ENCODE data around the gene SYPL2.
"Not testable (repeated sequence)": the region's sequence is repeated elsewhere in the genome, so short reads cannot be mapped to it uniquely, and the experiment has no call there.

SYPL2 gene

GRCh38 chr1:109443476-109443875, 22.9 kb upstream of the SYPL2 start:
- Histone ChIP-seq H3K27me3 (ENCODE audit: control insufficient read depth, insufficient read depth, low read length) (0 out of 2 replicates have a peak, but pooled peaks cover 5% of the 10 kb centered on the region), H3K27ac (ENCODE audit: low read depth, low read length) (no peak overlapping the region), H3K4me1 (ENCODE audit: control insufficient read depth, insufficient read depth, low read length) (no peaks in the 10 kb centered on the region), H3K4me3 (ENCODE audit: low read depth, low read length) (no peak overlapping the region), H3K9me3 (ENCODE audit: control insufficient read depth, insufficient read depth, low read length) (no peaks in the 10 kb centered on the region), H3K9ac (ENCODE audit: low read depth, low read length) (no peak overlapping the region), H3K36me3 (ENCODE audit: control insufficient read depth, insufficient read depth, low read length) (no peaks in the 10 kb centered on the region)

GRCh38 chr1:109444346-109444745, 22.0 kb upstream of the SYPL2 start:
- Histone ChIP-seq H3K9me3 (ENCODE audit: control insufficient read depth, insufficient read depth, low read length) (no peaks in the 10 kb centered on the region), H3K27ac (ENCODE audit: low read depth, low read length) (no peak overlapping the region), H3K4me1 (ENCODE audit: control insufficient read depth, insufficient read depth, low read length) (no peaks in the 10 kb centered on the region), H3K9ac (ENCODE audit: low read depth, low read length) (no peak overlapping the region), H3K36me3 (ENCODE audit: control insufficient read depth, insufficient read depth, low read length) (no peaks in the 10 kb centered on the region), H3K4me3 (ENCODE audit: low read depth, low read length) (no peak overlapping the region), H3K27me3 (ENCODE audit: control insufficient read depth, insufficient read depth, low read length) (0 out of 2 replicates have a peak, but pooled peaks cover 5% of the 10 kb centered on the region)

GRCh38 chr1:109445949-109446695, 20.2 kb upstream of the SYPL2 start:
- not testable (repeated sequence) for H3K27ac ChIP-seq (ENCODE audit: low read depth, low read length); H3K36me3 ChIP-seq (ENCODE audit: control insufficient read depth, insufficient read depth, low read length); H3K4me1 ChIP-seq (ENCODE audit: control insufficient read depth, insufficient read depth, low read length); H3K4me3 ChIP-seq (ENCODE audit: low read depth, low read length); H3K27me3 ChIP-seq (ENCODE audit: control insufficient read depth, insufficient read depth, low read length); H3K9me3 ChIP-seq (ENCODE audit: control insufficient read depth, insufficient read depth, low read length); H3K9ac ChIP-seq (ENCODE audit: low read depth, low read length)

GRCh38 chr1:109447524-109447923, 18.8 kb upstream of the SYPL2 start:
- H3K27me3 ChIP-seq (ENCODE audit: control insufficient read depth, insufficient read depth, low read length) = 0 out of 2 replicates have a peak, but pooled peaks cover 5% of the 10 kb centered on the region
- no peak overlapping the region for H3K9ac ChIP-seq (ENCODE audit: low read depth, low read length)
- no peaks in the 10 kb centered on the region for H3K36me3 ChIP-seq (ENCODE audit: control insufficient read depth, insufficient read depth, low read length)
- H3K4me3 ChIP-seq (ENCODE audit: low read depth, low read length) = no peak overlapping the region
- H3K27ac ChIP-seq (ENCODE audit: low read depth, low read length) = no peak overlapping the region
- no peaks in the 10 kb centered on the region for H3K9me3 ChIP-seq (ENCODE audit: control insufficient read depth, insufficient read depth, low read length)
- H3K4me1 ChIP-seq (ENCODE audit: control insufficient read depth, insufficient read depth, low read length) = no peaks in the 10 kb centered on the region

- H3K36me3 ChIP-seq (ENCODE audit: control insufficient read depth, insufficient read depth, low read length) = no peaks in the 10 kb centered on the region
- H3K4me1 ChIP-seq (ENCODE audit: control insufficient read depth, insufficient read depth, low read length) = no peaks in the 10 kb centered on the region
- H3K9ac ChIP-seq (ENCODE audit: low read depth, low read length) = no peak overlapping the region
- no peak overlapping the region for H3K27ac ChIP-seq (ENCODE audit: low read depth, low read length)
- H3K4me3 ChIP-seq (ENCODE audit: low read depth, low read length) = no peak overlapping the region
- no peaks in the 10 kb centered on the region for H3K27me3 ChIP-seq (ENCODE audit: control insufficient read depth, insufficient read depth, low read length)
- peaks cover 16% of the 10 kb centered on the region for H3K9me3 ChIP-seq (ENCODE audit: control insufficient read depth, insufficient read depth, low read length)
These were observed 11.7 kb upstream of the SYPL2 start for GRCh38 chr1:109454497-109455133.

GRCh38 chr1:109457819-109458218, 8.5 kb upstream of the SYPL2 start:
- Histone ChIP-seq H3K4me3 (ENCODE audit: low read depth, low read length) (no peak overlapping the region), H3K4me1 (ENCODE audit: control insufficient read depth, insufficient read depth, low read length) (no peaks in the 10 kb centered on the region), H3K9ac (ENCODE audit: low read depth, low read length) (no peak overlapping the region), H3K27me3 (ENCODE audit: control insufficient read depth, insufficient read depth, low read length) (peaks cover 2% of the 10 kb centered on the region; the same call in 1 of the 2 replicates), H3K36me3 (ENCODE audit: control insufficient read depth, insufficient read depth, low read length) (no peaks in the 10 kb centered on the region), H3K9me3 (ENCODE audit: control insufficient read depth, insufficient read depth, low read length) (peaks cover 16% of the 10 kb centered on the region), H3K27ac (ENCODE audit: low read depth, low read length) (no peak overlapping the region)

- Histone ChIP-seq H3K36me3 (ENCODE audit: control insufficient read depth, insufficient read depth, low read length) (no peaks in the 10 kb centered on the region), H3K9ac (ENCODE audit: low read depth, low read length) (no peak overlapping the region; the same call in 1 of the 2 replicates), H3K9me3 (ENCODE audit: control insufficient read depth, insufficient read depth, low read length) (no peaks in the 10 kb centered on the region), H3K4me3 (ENCODE audit: low read depth, low read length) (peak overlapping the region; percentile 59), H3K4me1 (ENCODE audit: control insufficient read depth, insufficient read depth, low read length) (peaks cover 11% of the 10 kb centered on the region), H3K27me3 (ENCODE audit: control insufficient read depth, insufficient read depth, low read length) (peaks cover 62% of the 10 kb centered on the region), H3K27ac (ENCODE audit: low read depth, low read length) (no peak overlapping the region)
These were observed 258 bp upstream of the SYPL2 start for GRCh38 chr1:109466125-109466451.

- H3K4me3 ChIP-seq (ENCODE audit: low read depth, low read length) = peak overlapping the region; percentile 59
- H3K9ac ChIP-seq (ENCODE audit: low read depth, low read length) = no peak overlapping the region
- peaks cover 62% of the 10 kb centered on the region for H3K27me3 ChIP-seq (ENCODE audit: control insufficient read depth, insufficient read depth, low read length)
- H3K27ac ChIP-seq (ENCODE audit: low read depth, low read length) = no peak overlapping the region
- no peaks in the 10 kb centered on the region for H3K9me3 ChIP-seq (ENCODE audit: control insufficient read depth, insufficient read depth, low read length)
- peaks cover 11% of the 10 kb centered on the region for H3K4me1 ChIP-seq (ENCODE audit: control insufficient read depth, insufficient read depth, low read length)
- H3K36me3 ChIP-seq (ENCODE audit: control insufficient read depth, insufficient read depth, low read length) = no peaks in the 10 kb centered on the region
These were observed 993 bp downstream of the SYPL2 start for GRCh38 chr1:109467301-109467777.

GRCh38 chr1:109468061-109468460, 1.7 kb downstream of the SYPL2 start:
- Histone ChIP-seq H3K4me1 (ENCODE audit: control insufficient read depth, insufficient read depth, low read length) (peaks cover 11% of the 10 kb centered on the region), H3K27me3 (ENCODE audit: control insufficient read depth, insufficient read depth, low read length) (peaks cover 58% of the 10 kb centered on the region), H3K36me3 (ENCODE audit: control insufficient read depth, insufficient read depth, low read length) (no peaks in the 10 kb centered on the region), H3K9ac (ENCODE audit: low read depth, low read length) (no peak overlapping the region), H3K4me3 (ENCODE audit: low read depth, low read length) (no peak overlapping the region), H3K27ac (ENCODE audit: low read depth, low read length) (no peak overlapping the region), H3K9me3 (ENCODE audit: control insufficient read depth, insufficient read depth, low read length) (no peaks in the 10 kb centered on the region)

- peaks cover 53% of the 10 kb centered on the region for H3K27me3 ChIP-seq (ENCODE audit: control insufficient read depth, insufficient read depth, low read length)
- H3K4me1 ChIP-seq (ENCODE audit: control insufficient read depth, insufficient read depth, low read length) = peaks cover 11% of the 10 kb centered on the region
- no peaks in the 10 kb centered on the region for H3K9me3 ChIP-seq (ENCODE audit: control insufficient read depth, insufficient read depth, low read length)
- no peak overlapping the region for H3K4me3 ChIP-seq (ENCODE audit: low read depth, low read length)
- H3K9ac ChIP-seq (ENCODE audit: low read depth, low read length) = no peak overlapping the region
- no peak overlapping the region for H3K27ac ChIP-seq (ENCODE audit: low read depth, low read length)
- no peaks in the 10 kb centered on the region for H3K36me3 ChIP-seq (ENCODE audit: control insufficient read depth, insufficient read depth, low read length)
These were observed 2.6 kb downstream of the SYPL2 start for GRCh38 chr1:109468903-109469302.

- no peak overlapping the region for H3K27ac ChIP-seq (ENCODE audit: low read depth, low read length)
- peaks cover 40% of the 10 kb centered on the region for H3K27me3 ChIP-seq (ENCODE audit: control insufficient read depth, insufficient read depth, low read length)
- H3K4me1 ChIP-seq (ENCODE audit: control insufficient read depth, insufficient read depth, low read length) = peaks cover 11% of the 10 kb centered on the region
- H3K9me3 ChIP-seq (ENCODE audit: control insufficient read depth, insufficient read depth, low read length) = no peaks in the 10 kb centered on the region
- H3K9ac ChIP-seq (ENCODE audit: low read depth, low read length) = no peak overlapping the region
- no peak overlapping the region for H3K4me3 ChIP-seq (ENCODE audit: low read depth, low read length)
- no peaks in the 10 kb centered on the region for H3K36me3 ChIP-seq (ENCODE audit: control insufficient read depth, insufficient read depth, low read length)
These were observed 3.9 kb downstream of the SYPL2 start for GRCh38 chr1:109470245-109470644.

Measured in HUES48 (cell line).